Tibial nerve (tissue), 4 donors: ENCODE data around the gene DNLZ. TPM values are rescaled to one million over a fixed set of nuclear protein-coding genes. Genes with fewer than 3 reads are reported as not detected.

Source experiments
- DNase-seq, 2 donors: peaks; one replicate each; pipeline ENCODE4 v3.0.0-alpha.2; 2019; ENCODE audit warnings: low spot score in 2 of 2
- H3K27ac ChIP-seq, 4 donors: fragments of 200-600 bp; sonication (generic) in 3 of 4; one replicate each; pipeline ENCODE4 v1.5.1; 2017 to 2019; ENCODE audit warnings: mild to moderate bottlenecking in 1 of 4
- H3K27me3 ChIP-seq, 2 donors: fragments of 200-600 bp; sonication (generic) in 1 of 2; one replicate each; pipeline versions ENCODE4 v1.5.1 to v1.6.0; 2017 to 2019
- H3K36me3 ChIP-seq, 3 donors: fragments of 200-600 bp; sonication (generic); one replicate each; pipeline ENCODE4 v1.5.1; 2018 to 2019
- H3K4me1 ChIP-seq, 4 donors: fragments of 200-600 bp; sonication (generic) in 3 of 4; one replicate each; pipeline ENCODE4 v1.5.1; 2017 to 2019
- H3K4me3 ChIP-seq, 4 donors: fragments of 200-600 bp; sonication (generic) in 3 of 4; one replicate each; pipeline ENCODE4 v1.5.1; 2017 to 2019; ENCODE audit warnings: mild to moderate bottlenecking in 1 of 4, moderate library complexity in 1 of 4
- H3K9me3 ChIP-seq, 4 donors: fragments of 200-600 bp; sonication (generic) in 3 of 4; one replicate each; pipeline ENCODE4 v1.5.1; 2017 to 2019
- CTCF ChIP-seq, 5 experiments: fragments of 200-600 bp in 3 of 5; fragments of 450-650 bp in 2 of 5; sonication (generic) in 3 of 5; IDR thresholded peaks; one replicate each; pipeline ENCODE4 v1.5.1; 2016 to 2019; ENCODE audit warnings: antibody characterized with exemption in 5 of 5, mild to moderate bottlenecking in 3 of 5, moderate library complexity in 2 of 5
- EP300 ChIP-seq, 2 donors: sonication (generic); formaldehyde crosslinking; IDR thresholded peaks; one replicate each; pipeline ENCODE4 v1.6.1; 2017; ENCODE audit warnings: antibody characterized with exemption in 2 of 2, mild to moderate bottlenecking in 1 of 2
- POLR2A ChIP-seq, 2 donors: fragments of 450-650 bp; IDR thresholded peaks; one replicate each; pipeline ENCODE4 v1.6.1; 2017; ENCODE audit warnings: antibody characterized with exemption in 2 of 2, mild to moderate bottlenecking in 2 of 2, moderate library complexity in 2 of 2
- WGBS, 2 donors: methylation state at CpG; one replicate each; pipeline ENCODE4 v1.1.5; 2018; 5-methylcytosine and 5-hydroxymethylcytosine counted together
- total RNA-seq, 4 donors: library from RNA; depleted of rRNA; stranded (reverse); fragments of >200 nt; gene quantifications; one replicate each; pipeline ENCODE4 v1.1.0, GENCODE V29; 2016

Gene DNLZ
- total RNA-seq, 4 donors from 2014 or later, result 49.4 to 79.5 (median 70.8) TPM

DNA sequence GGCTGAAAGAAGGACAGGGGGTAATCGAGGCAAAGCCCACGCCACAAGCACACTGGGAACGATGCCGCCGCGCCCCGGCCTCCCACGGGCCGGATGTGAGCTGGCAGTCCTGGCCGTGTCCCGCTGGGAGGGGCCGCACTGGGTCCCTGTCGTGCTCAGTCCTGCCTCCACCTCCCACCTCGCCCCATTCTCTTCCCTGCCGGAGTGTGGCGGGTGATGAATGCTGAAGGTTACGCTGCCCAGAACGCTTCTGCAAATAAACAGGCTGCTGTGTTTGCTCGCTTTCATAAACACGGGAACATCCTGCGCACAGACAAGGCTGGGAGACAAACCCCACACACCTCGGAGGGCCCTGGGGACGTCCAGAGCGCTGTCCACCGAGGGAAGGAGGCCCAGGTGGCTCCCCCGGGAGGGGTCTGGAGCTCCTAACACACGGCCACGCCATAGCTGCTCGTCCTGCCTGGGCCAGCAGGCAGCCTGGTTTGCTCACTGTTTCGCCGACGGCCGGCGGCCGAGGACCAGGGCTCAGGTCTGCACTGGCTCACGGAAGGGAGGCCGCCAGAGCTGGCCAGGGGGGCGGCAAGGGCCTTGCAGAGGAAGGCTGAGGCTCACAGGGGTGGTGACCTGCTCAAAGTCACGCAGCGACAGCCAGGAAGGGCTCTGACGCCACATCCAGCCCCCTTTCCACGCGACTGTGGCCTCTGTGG is 2.3 kb downstream of the DNLZ start:
- Histone ChIP-seq H3K27me3 (no peaks in the 10 kb centered on the region), H3K27ac (peak overlapping the region; percentile 67 to 98 (median 84)), H3K36me3 (peaks cover 0 to 30% (median 0%) of the 10 kb centered on the region in 3 donors), H3K4me1 (peaks cover 0 to 74% (median 25%) of the 10 kb centered on the region in 4 donors), H3K9me3 (no peaks in the 10 kb centered on the region), H3K4me3 (no peak overlapping the region)
- DNase-seq, result no peak
- peak; percentile 20 to 75 for TF ChIP-seq EP300 (IDR thresholded peaks at IDR 0.05)
- TF ChIP-seq POLR2A (IDR thresholded peaks at IDR 0.05), result no peak
- WGBS, 2 donors, result 51 to 59% methylated on average over 24 to 41 of the region's 43 CpGs

DNA sequence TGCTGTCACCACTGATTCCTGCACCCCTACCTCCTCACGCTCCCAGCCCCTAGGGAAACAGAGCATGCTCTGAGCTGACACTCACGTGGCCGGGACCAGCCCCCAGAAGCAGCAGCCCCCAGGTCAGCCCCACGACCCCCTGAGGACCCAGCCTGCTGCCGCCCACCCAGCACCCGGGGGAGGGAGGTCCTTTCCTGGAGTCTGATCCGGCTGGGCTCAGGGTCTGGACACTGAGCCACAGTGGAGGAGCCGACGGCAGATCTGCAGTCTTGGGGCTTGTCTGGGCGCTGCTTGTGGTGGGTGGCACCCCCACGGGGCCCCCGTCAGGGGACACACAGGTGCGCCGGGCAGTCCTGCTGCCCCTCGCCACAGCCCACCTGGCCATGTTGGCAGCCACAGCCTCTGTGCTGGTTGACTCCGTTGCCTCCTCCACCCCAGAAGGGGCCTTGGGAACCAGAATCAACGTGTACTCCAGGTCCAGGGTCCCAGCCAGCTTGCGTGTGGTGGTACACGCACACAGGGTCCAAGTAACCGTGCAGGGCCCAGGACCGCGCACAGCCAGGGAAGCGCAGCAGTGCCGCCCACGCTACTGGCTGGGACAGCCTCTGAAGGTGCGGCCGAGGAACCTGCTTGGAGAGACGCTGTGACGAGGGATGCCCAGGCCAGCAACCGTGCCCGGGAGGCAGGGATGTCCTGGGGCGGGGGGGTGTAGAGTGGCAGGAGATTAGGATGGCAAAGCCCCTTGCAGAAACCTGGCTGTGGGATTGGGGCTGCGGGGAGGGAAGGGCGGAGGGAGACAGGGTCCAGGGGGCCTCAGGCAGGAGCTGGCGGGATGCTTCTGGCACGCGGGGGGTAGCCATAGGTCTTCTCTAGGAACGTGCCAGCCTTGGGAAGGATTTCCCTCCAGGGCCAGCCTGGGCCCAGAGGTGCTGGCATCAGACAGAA is 3.5 kb downstream of the DNLZ start:
- H3K36me3 ChIP-seq, result peaks cover 0 to 30% (median 0%) of the 10 kb centered on the region in 3 donors

GRCh38 chr9:136358888-136359287 is 4.7 kb downstream of the DNLZ start:
- TF ChIP-seq POLR2A (IDR thresholded peaks at IDR 0.05) (no peak), CTCF (IDR thresholded peaks at IDR 0.05) (no peak), EP300 (IDR thresholded peaks at IDR 0.05) (no peak)
- peaks cover 0 to 76% (median 36%) of the 10 kb centered on the region in 4 donors for H3K4me1 ChIP-seq
- WGBS, 2 donors, result 30% methylated on average over 2 of the region's 2 CpGs; no CpG with 5 or more reads in 1 of the 2 donors

More for the DNA sequence above, 3.5 kb downstream of the DNLZ start:
- no peak overlapping the region for H3K4me3 ChIP-seq
- no peaks in the 10 kb centered on the region for H3K27me3 ChIP-seq
- WGBS, 2 donors, result 76 to 83% methylated on average over 24 of the region's 38 CpGs
- peaks cover 0 to 75% (median 34%) of the 10 kb centered on the region in 4 donors for H3K4me1 ChIP-seq
- H3K27ac ChIP-seq, result peak overlapping the region; percentile 67 to 98 (median 84)
- no peak for TF ChIP-seq POLR2A (IDR thresholded peaks at IDR 0.05)
- TF ChIP-seq EP300 (IDR thresholded peaks at IDR 0.05), result no peak
- no peak for TF ChIP-seq CTCF (IDR thresholded peaks at IDR 0.05)
- H3K9me3 ChIP-seq, result no peaks in the 10 kb centered on the region
- no peak for DNase-seq

DNA sequence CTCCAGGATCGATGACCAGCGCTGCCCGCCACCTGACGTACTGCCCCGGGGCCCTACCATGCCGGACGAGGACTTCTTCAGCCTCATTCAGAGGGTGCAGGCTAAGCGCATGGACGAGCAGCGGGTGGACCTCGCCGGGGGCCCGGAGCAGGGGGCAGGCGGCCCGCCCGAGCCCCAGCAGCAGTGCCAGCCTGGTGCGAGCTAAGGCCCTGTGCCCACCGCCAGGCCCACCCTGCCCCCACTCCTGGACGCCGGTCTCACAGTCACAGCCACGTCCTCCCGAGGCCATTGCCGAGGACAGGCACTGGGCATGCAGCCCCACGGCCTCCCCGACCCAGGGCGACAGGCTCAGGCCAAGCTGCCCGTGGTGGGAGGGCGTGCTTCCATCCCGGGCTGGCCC is 5.5 kb downstream of the DNLZ start:
- H3K9me3 ChIP-seq, result no peaks in the 10 kb centered on the region
- peak overlapping the region in 2 of 4 donors; percentile 90 to 98 for H3K27ac ChIP-seq
- H3K27me3 ChIP-seq, result no peaks in the 10 kb centered on the region
- no peak overlapping the region for H3K4me3 ChIP-seq
- peaks cover 0 to 82% (median 35%) of the 10 kb centered on the region in 4 donors for H3K4me1 ChIP-seq
- H3K36me3 ChIP-seq, result peaks cover 0 to 30% (median 0%) of the 10 kb centered on the region in 3 donors
- TF ChIP-seq POLR2A (IDR thresholded peaks at IDR 0.05) (no peak), CTCF (IDR thresholded peaks at IDR 0.05) (no peak), EP300 (IDR thresholded peaks at IDR 0.05) (no peak)
- no peak for DNase-seq
- 76 to 81% methylated on average over 13 to 23 of the region's 29 CpGs for WGBS, 2 donors

More at GRCh38 chr9:136358888-136359287, 4.7 kb downstream of the DNLZ start:
- H3K27ac ChIP-seq, result peak overlapping the region in 2 of 4 donors; percentile 90 to 98
- peaks cover 0 to 30% (median 0%) of the 10 kb centered on the region in 3 donors for H3K36me3 ChIP-seq
- no peak for DNase-seq
- H3K4me3 ChIP-seq, result no peak overlapping the region
- no peaks in the 10 kb centered on the region for H3K27me3 ChIP-seq
- no peaks in the 10 kb centered on the region for H3K9me3 ChIP-seq

- TF ChIP-seq EP300 (IDR thresholded peaks at IDR 0.05) (no peak), CTCF (IDR thresholded peaks at IDR 0.05) (no peak), POLR2A (IDR thresholded peaks at IDR 0.05) (no peak)
- Histone ChIP-seq H3K4me3 (no peak overlapping the region), H3K36me3 (peaks cover 0 to 30% (median 0%) of the 10 kb centered on the region in 3 donors), H3K27me3 (no peaks in the 10 kb centered on the region), H3K27ac (peak overlapping the region in 2 of 4 donors; percentile 83 to 98), H3K4me1 (peaks cover 0 to 82% (median 28%) of the 10 kb centered on the region in 4 donors), H3K9me3 (no peaks in the 10 kb centered on the region)
- 77 to 82% methylated on average over 17 of the region's 22 CpGs for WGBS, 2 donors
- no peak for DNase-seq
Measured at GRCh38 chr9:136357202-136357725, 6.3 kb downstream of the DNLZ start.
